ENCODE data around the gene SPEN.
"Not testable (repeated sequence)": the region's sequence is repeated elsewhere in the genome, so short reads cannot be mapped to it uniquely, and the experiment has no call there.

GRCh38 chr1:15977947-15978346 lies 130.4 kb downstream of the SPEN start:
- TF ChIP-seq POLR2AphosphoS5 (IDR thresholded peaks at IDR 0.05); CTCF (IDR thresholded peaks at IDR 0.05; ENCODE audit: poor library complexity, severe bottlenecking); EP300 (conservative IDR thresholded peaks at IDR 0.05; ENCODE audit: poor library complexity, severe bottlenecking); EZH2 (IDR thresholded peaks at IDR 0.05; ENCODE audit: borderline replicate concordance, insufficient read depth, low read length, poor library complexity, severe bottlenecking); SMC3 (conservative IDR thresholded peaks at IDR 0.05; ENCODE audit: poor library complexity); RAD21 (conservative IDR thresholded peaks at IDR 0.05); REST (IDR thresholded peaks at IDR 0.05; ENCODE audit: borderline replicate concordance): not testable (repeated sequence)

Data from neural cell (in vitro differentiated cells).